Measurements from ENCODE around the gene PER1. TPM values are rescaled to one million over a fixed set of nuclear protein-coding genes. Genes with fewer than 3 reads are reported as not detected.

PER1 gene
- total and polyA plus RNA-seq, 9 of the 15 experiments (the other 6 are each of a cell fraction or from before 2014, with no cell fraction given) = 0.13 to 26.0 (median 3.4) TPM

DNA sequence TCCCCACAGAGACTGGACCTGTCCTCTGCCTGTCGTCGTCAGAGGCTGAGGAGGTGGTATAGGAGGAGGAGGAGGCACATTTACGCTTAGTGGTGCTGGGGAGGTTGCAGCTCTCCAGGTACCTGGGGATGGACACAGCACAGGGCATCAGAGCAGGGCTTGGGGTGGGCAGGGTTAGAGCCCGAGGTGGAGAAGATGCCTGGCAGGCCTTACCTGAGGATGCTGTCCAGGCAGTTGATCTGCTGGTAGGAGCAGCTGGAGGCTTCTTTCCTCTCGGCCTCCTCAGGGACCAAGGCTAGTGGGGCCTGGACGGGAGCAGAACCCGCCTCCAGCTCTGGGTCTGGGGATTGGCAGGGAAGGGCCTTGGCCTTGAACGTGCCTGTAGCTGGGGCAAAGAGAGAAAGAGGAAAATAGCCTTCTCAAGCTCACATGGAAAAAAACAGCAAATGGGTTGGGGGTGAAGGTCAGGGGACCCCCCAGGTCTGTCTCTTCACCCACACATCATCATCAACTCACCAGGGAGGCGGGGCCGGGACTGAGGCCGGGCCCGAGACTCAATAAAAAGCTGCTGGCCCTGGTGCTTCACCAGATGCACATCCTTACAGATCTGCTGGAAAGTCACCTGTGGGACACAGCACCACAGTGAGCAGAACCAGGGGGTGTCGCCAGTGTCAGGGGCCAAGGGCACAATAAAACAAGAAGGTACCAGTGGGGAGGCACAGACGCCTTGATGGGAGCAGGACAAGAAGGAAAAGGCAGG lies 5.6 kb downstream of the PER1 start:
- no peak overlapping the region for H3K9ac ChIP-seq (ENCODE audit: insufficient read depth in 1 of 2, low read depth in 2 of 2, low read length in 2 of 2)
- TF ChIP-seq ZNF644 (tag; IDR thresholded peaks at IDR 0.05; ENCODE audit: low read depth) (no peak), ZNF707 (CRISPR knock-in tag; conservative IDR thresholded peaks at IDR 0.05) (no peak), CBX2 (IDR thresholded peaks at IDR 0.05; ENCODE audit: insufficient read depth, low read length, poor library complexity, severe bottlenecking) (no peak), MTF1 (CRISPR knock-in tag; IDR thresholded peaks at IDR 0.05; ENCODE audit: borderline replicate concordance) (no peak)
- TF ChIP-seq, protein P1, sequence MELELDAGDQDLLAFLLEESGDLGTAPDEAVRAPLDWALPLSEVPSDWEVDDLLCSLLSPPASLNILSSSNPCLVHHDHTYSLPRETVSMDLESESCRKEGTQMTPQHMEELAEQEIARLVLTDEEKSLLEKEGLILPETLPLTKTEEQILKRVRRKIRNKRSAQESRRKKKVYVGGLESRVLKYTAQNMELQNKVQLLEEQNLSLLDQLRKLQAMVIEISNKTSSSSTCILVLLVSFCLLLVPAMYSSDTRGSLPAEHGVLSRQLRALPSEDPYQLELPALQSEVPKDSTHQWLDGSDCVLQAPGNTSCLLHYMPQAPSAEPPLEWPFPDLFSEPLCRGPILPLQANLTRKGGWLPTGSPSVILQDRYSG (tag; conservative IDR thresholded peaks at IDR 0.05; ENCODE audit: low read depth) = no peak
- H2AFZ ChIP-seq (ENCODE audit: low read depth, low read length) = no peak overlapping the region
- intact Hi-C loops (cut with micrococcal nuclease) = no loop called here
- 0 out of 2 replicates have a peak, but pooled peaks cover 4% of the 10 kb centered on the region for H4K20me1 ChIP-seq (replicated peaks; ENCODE audit: control insufficient read depth, insufficient read depth, low read length)
- H3K9me3 ChIP-seq (replicated peaks; ENCODE audit: control insufficient read depth, insufficient read depth, low read depth, low read length) = no peaks in the 10 kb centered on the region
- H3K4me3 ChIP-seq = no peak overlapping the region
- H3K27ac ChIP-seq (ENCODE audit: extremely low read depth, low read depth, low read length) = no peak overlapping the region
- ATAC-seq = no peak
- in situ Hi-C loops (cut with MboI) = no loop called here
- 88% methylated on average over 8 of the region's 14 CpGs for WGBS (ENCODE audit: insufficient coverage, low coverage, missing lambda C conversion rate)
- no peak for DNase-seq (ENCODE audit: extremely low read depth in 1 of 4, low spot score in 3 of 4)
- CTCF ChIA-PET (ENCODE audit: low intra/inter-chr PET ratio) = no interaction called here
- H3K4me2 ChIP-seq (ENCODE audit: insufficient read depth, low read length) = no peak overlapping the region
- H3K9me1 ChIP-seq (ENCODE audit: control insufficient read depth, insufficient read depth, low read length) = no peaks in the 10 kb centered on the region
- peaks cover 15% of the 10 kb centered on the region for H3K79me2 ChIP-seq (ENCODE audit: control insufficient read depth, insufficient read depth, low read length)
- no peak for FAIRE-seq
- H3K36me3 ChIP-seq (ENCODE audit: control insufficient read depth, insufficient read depth, low read length) = peaks cover 69% of the 10 kb centered on the region; the same call in 2 of the 3 replicates
- peaks cover 0 to 29% of the 10 kb centered on the region in 2 experiments; a peak in 3 of 5 replicates for H3K4me1 ChIP-seq (replicated peaks in 1 of 2; ENCODE audit: control insufficient read depth in 2 of 2, insufficient read depth in 2 of 2, low read length in 2 of 2)
- H3K27me3 ChIP-seq (ENCODE audit: control insufficient read depth in 2 of 2, insufficient read depth in 2 of 2, low read length in 2 of 2) = no peaks in the 10 kb centered on the region
- no TSS peak for BruUV-seq (replicated peaks)
- POLR2A ChIA-PET = interaction anchor here (0.6 kb wide), 1 partner anchor 8 kb away, joined by 3 read pairs; no protein-coding TSS in a partner anchor

Data from K562 (cell line).